Measurements from ENCODE around the gene ANXA3.

DNA sequence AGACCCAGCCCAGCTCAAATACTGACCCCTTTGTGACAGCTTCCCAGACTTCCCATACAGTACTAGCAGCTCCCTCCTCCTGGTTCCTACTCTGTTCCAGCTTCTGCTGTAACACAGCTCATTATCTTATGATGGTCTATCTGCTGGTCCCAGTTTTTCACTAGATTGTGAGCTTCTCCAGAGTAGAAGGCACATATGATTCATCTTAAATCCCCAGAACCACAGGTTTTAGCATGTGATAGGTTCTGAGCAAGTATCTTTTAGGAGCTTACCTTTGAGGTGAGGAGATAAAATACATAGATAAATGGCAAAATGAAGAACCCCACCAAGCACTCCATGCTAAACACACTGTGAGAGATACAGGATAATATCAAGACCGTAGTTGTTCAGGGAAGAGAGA lies 27.6 kb upstream of the ANXA3 start:
- no peak for TF ChIP-seq POLR2A (IDR thresholded peaks at IDR 0.05)
- TF ChIP-seq POLR2AphosphoS5 (IDR thresholded peaks at IDR 0.05), result no peak

Measured in breast epithelium (tissue), 3 donors.